ENCODE measurements around the gene CTNND2. TPM values are rescaled to one million over a fixed set of nuclear protein-coding genes. Genes with fewer than 3 reads are reported as not detected.

CTNND2 gene
- total RNA-seq, 1 donor from 2014 or later, result 40.0 TPM

DNA sequence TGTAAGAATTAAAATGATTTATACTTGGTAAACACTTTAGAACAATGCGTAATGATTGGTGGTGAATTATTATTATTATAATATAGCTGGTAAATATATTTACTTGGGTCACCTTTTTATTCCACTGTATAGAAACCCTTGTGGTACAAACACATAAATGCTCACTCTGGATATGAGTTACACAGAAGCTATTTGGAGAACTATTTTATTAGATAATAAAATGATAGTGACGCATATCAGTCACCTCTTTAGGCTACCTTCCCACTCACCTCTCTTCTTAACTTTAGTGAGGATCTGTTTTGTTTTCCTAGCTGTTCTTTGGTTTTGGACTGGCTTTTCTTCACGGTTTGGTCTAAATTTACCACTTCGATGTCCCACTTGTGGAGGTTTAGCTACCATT, 605.4 kb downstream of the CTNND2 start:
- TF ChIP-seq, protein P1, sequence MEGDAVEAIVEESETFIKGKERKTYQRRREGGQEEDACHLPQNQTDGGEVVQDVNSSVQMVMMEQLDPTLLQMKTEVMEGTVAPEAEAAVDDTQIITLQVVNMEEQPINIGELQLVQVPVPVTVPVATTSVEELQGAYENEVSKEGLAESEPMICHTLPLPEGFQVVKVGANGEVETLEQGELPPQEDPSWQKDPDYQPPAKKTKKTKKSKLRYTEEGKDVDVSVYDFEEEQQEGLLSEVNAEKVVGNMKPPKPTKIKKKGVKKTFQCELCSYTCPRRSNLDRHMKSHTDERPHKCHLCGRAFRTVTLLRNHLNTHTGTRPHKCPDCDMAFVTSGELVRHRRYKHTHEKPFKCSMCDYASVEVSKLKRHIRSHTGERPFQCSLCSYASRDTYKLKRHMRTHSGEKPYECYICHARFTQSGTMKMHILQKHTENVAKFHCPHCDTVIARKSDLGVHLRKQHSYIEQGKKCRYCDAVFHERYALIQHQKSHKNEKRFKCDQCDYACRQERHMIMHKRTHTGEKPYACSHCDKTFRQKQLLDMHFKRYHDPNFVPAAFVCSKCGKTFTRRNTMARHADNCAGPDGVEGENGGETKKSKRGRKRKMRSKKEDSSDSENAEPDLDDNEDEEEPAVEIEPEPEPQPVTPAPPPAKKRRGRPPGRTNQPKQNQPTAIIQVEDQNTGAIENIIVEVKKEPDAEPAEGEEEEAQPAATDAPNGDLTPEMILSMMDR (conservative IDR thresholded peaks at IDR 0.05), result no peak
- Mint-ChIP-seq H3K36me3 (ENCODE audit: low read depth) (peaks cover 3% of the 10 kb centered on the region), H3K4me1 (peaks cover 2% of the 10 kb centered on the region), H3K4me3 (no peak overlapping the region), H3K27ac (ENCODE audit: unreplicated experiment) (no peak overlapping the region), H3K27me3 (ENCODE audit: low read depth) (no peaks in the 10 kb centered on the region), H3K9me3 (no peaks in the 10 kb centered on the region)
- DNase-seq (ENCODE audit: low read depth, low spot score), result no peak

DNA sequence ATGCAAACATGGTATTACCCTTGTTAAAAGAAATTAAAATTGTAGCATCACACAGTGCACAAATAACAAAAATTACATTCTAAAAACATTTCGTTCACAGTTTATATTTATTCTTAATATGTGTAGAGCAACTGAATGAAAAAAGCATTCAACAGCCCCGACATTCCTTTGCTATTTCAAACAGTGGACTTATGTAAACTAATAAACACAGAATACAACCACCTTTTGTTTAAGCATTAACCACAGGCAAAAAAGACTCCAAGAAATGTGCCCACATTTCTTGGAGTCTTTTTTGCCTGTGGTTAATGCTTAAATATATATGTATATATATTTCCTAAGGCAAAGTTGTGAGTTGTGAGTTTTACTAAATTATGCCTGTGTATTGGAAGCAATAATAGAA, 610.7 kb downstream of the CTNND2 start:
- no peaks in the 10 kb centered on the region for H3K27me3 Mint-ChIP-seq (ENCODE audit: low read depth)
- H3K9me3 Mint-ChIP-seq, result no peaks in the 10 kb centered on the region
- H3K27ac Mint-ChIP-seq (ENCODE audit: unreplicated experiment), result no peak overlapping the region
- peaks cover 3% of the 10 kb centered on the region for H3K36me3 Mint-ChIP-seq (ENCODE audit: low read depth)
- peaks cover 4% of the 10 kb centered on the region for H3K4me1 Mint-ChIP-seq
- no peak for DNase-seq (ENCODE audit: low read depth, low spot score)
- H3K4me3 Mint-ChIP-seq, result no peak overlapping the region
- TF ChIP-seq, protein P1 (conservative IDR thresholded peaks at IDR 0.05), result no peak

DNA sequence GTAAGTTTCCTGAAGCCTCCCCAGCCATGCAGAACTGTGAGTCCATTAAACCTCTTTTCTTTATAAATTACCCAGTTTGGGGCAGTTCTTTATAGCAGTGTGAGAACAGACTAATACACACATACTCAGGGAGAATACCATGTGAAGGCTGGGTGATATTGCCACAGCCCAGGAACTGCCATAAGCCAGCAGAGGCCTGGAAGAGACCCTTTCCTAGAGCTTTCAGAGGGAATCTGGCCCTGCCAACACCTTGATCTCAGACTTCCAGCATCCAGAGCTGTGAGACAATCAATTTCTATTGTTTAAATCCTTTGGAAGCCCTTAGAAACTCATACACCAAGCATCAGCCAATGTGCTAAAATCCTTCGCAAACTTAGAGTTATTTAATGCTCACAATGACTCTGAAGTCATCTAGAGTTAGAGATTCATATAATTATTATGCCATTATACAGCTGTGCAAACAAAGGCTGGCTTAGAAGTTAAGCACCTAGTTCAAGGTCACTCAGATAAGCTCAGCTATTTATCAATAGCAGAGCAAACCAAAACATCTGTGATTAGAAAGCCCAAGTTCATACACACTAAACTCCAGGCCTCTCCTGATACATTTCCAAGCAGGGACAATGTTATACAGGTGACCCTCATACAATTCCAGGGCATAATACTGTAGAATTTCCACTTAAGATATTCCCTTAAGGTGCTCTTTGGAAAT, 611.4 kb downstream of the CTNND2 start:
- peaks cover 3% of the 10 kb centered on the region for H3K36me3 Mint-ChIP-seq (ENCODE audit: low read depth)
- H3K27me3 Mint-ChIP-seq (ENCODE audit: low read depth), result no peaks in the 10 kb centered on the region
- H3K27ac Mint-ChIP-seq (ENCODE audit: unreplicated experiment), result no peak overlapping the region
- peaks cover 4% of the 10 kb centered on the region for H3K4me1 Mint-ChIP-seq
- no peaks in the 10 kb centered on the region for H3K9me3 Mint-ChIP-seq
- TF ChIP-seq, protein P1 (conservative IDR thresholded peaks at IDR 0.05), result no peak
- no peak for DNase-seq (ENCODE audit: low read depth, low spot score)
- no peak overlapping the region for H3K4me3 Mint-ChIP-seq

DNA sequence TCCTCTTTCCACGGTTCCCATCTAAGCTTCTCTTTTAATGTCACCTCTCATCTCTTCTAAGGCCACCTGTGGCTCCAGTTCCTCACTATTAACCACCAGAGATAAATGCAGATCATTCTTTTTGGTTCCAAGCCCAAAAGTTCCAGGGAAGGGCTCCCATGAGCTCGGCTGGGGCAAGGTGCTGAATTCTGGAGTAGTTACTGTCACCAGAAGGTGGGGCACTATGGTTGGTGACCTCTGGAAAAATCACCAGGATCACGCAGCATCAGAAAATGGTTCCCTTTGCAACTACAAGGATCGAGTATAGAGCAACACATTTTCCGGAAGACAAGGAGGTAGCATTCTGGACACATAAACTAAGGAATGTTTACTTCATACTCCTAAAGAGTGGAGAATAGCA, 614.5 kb downstream of the CTNND2 start:
- peaks cover 8% of the 10 kb centered on the region for H3K36me3 Mint-ChIP-seq (ENCODE audit: low read depth)
- TF ChIP-seq, protein P1 (conservative IDR thresholded peaks at IDR 0.05), result no peak
- H3K9me3 Mint-ChIP-seq, result peaks cover 5% of the 10 kb centered on the region
- H3K27me3 Mint-ChIP-seq (ENCODE audit: low read depth), result no peaks in the 10 kb centered on the region
- no peak overlapping the region for H3K27ac Mint-ChIP-seq (ENCODE audit: unreplicated experiment)
- peaks cover 4% of the 10 kb centered on the region for H3K4me1 Mint-ChIP-seq
- no peak overlapping the region for H3K4me3 Mint-ChIP-seq
- no peak for DNase-seq (ENCODE audit: low read depth, low spot score)

DNA sequence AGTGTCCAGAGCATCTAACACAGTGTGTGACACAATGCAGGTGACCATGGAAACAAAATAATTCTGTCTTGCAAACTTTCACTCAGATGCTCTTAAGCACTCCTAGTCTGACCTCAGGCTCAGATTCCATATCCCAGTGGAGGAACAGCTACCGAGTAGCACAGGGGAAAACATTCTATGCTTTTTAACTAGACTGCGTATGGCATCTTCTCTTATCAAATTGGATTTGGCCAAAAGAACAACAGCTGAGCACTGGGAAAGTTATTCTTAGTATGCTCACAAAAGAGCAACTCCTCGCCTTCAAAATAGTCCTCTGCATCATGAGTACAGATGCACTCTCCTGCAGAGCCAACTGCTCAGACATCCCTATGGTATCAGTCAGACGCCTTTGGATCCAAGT, 615.0 kb downstream of the CTNND2 start:
- DNase-seq (ENCODE audit: low read depth, low spot score), result no peak
- Mint-ChIP-seq H3K27ac (ENCODE audit: unreplicated experiment) (no peak overlapping the region), H3K4me3 (no peak overlapping the region), H3K36me3 (ENCODE audit: low read depth) (peaks cover 8% of the 10 kb centered on the region), H3K27me3 (ENCODE audit: low read depth) (no peaks in the 10 kb centered on the region), H3K9me3 (peaks cover 9% of the 10 kb centered on the region), H3K4me1 (peaks cover 4% of the 10 kb centered on the region)
- TF ChIP-seq, protein P1 (conservative IDR thresholded peaks at IDR 0.05), result no peak
